WTC11 (cell line): ENCODE data around the gene TEX54. TPM values are rescaled to one million over a fixed set of nuclear protein-coding genes. Genes with fewer than 3 reads are reported as not detected.

ENCODE experiments used
- ATAC-seq: fragments of 200-7000 bp; cut with Tn5 transposase; 2 replicates; pipeline ENCODE4 v1.10.0; 2021; ENCODE audit warnings: mild to moderate bottlenecking, moderate library complexity
- CTCF ChIA-PET: fragments of 300-600 bp; sonication (Branson Sonifier 250); formaldehyde crosslinking; loops from one replicate; lab custom pipeline; 2021; ENCODE audit warnings: antibody characterized with exemption; lab: Charles Lee
- POLR2A ChIA-PET: fragments of 350-600 bp; sonication (Branson Sonifier 250); formaldehyde crosslinking; loops from one replicate; lab custom pipeline; 2021; ENCODE audit warnings: antibody characterized with exemption; lab: Charles Lee
- DNase-seq: peaks from one replicate; pipeline ENCODE4 v3.0.0; 2021; ENCODE audit warnings: low spot score
- H3K27ac Mint-ChIP-seq: 2 replicates; pipeline ENCODE4 v1.8.0; 2021; ENCODE audit warnings: mixed read lengths
- H3K27me3 Mint-ChIP-seq: 2 replicates; pipeline ENCODE4 v1.8.0; 2021; ENCODE audit warnings: low read depth, mild to moderate bottlenecking, moderate library complexity, mixed read lengths
- H3K36me3 Mint-ChIP-seq: 2 replicates; pipeline ENCODE4 v1.8.0; 2021; ENCODE audit warnings: mixed read lengths
- H3K4me1 Mint-ChIP-seq: 2 replicates; pipeline ENCODE4 v1.8.0; 2022; ENCODE audit warnings: mixed read lengths
- H3K4me3 Mint-ChIP-seq: 2 replicates; pipeline ENCODE4 v1.8.0; 2021; ENCODE audit warnings: mild to moderate bottlenecking, moderate library complexity, mixed read lengths
- H3K9me3 Mint-ChIP-seq: 2 replicates; pipeline ENCODE4 v1.8.0; 2021; ENCODE audit warnings: mixed read lengths
- CREB1 ChIP-seq: sonication (generic); formaldehyde crosslinking; IDR thresholded peaks from 2 replicates; pipeline ENCODE4 v1.8.0; 2023; ENCODE audit warnings: mild to moderate bottlenecking, missing genetic modification reagents
- ESRRA ChIP-seq: sonication (generic); formaldehyde crosslinking; IDR thresholded peaks from 2 replicates; pipeline ENCODE4 v1.8.1; 2022; ENCODE audit warnings: mild to moderate bottlenecking, missing genetic modification reagents, borderline replicate concordance
- GRHL2 ChIP-seq: fragments of 250-450 bp; sonication (Bioruptor Pico); IDR thresholded peaks from 2 replicates; pipeline ENCODE4 v1.8.0; 2022; ENCODE audit warnings: mild to moderate bottlenecking, moderate library complexity; ENCODE audit not compliant: insufficient replicate concordance, severe bottlenecking
- HMGA2 ChIP-seq: fragments of 250-450 bp; sonication (Bioruptor Pico); IDR thresholded peaks from 2 replicates; pipeline ENCODE4 v1.4.0; 2021; ENCODE audit warnings: mild to moderate bottlenecking, moderate library complexity
- IRF2 ChIP-seq: sonication (generic); formaldehyde crosslinking; IDR thresholded peaks from 2 replicates; pipeline ENCODE4 v1.8.0; 2022; ENCODE audit warnings: low read depth, missing genetic modification reagents, borderline replicate concordance
- MXD4 ChIP-seq: fragments of 250-450 bp; sonication (Bioruptor Pico); IDR thresholded peaks from 2 replicates; pipeline ENCODE4 v1.8.0; 2021; ENCODE audit warnings: mild to moderate bottlenecking, moderate library complexity, borderline replicate concordance
- NFE2L1 ChIP-seq: sonication (generic); formaldehyde crosslinking; IDR thresholded peaks from 2 replicates; pipeline ENCODE4 v1.8.1; 2023; ENCODE audit warnings: missing genetic modification reagents
- NR1H2 ChIP-seq: sonication (generic); formaldehyde crosslinking; IDR thresholded peaks from 2 replicates; pipeline ENCODE4 v1.9.0; 2021; ENCODE audit warnings: mild to moderate bottlenecking, moderate library complexity, missing genetic modification reagents
- RORB ChIP-seq: fragments of 250-450 bp; sonication (Bioruptor Pico); IDR thresholded peaks from 2 replicates; pipeline ENCODE4 v1.9.0; 2021; ENCODE audit warnings: mild to moderate bottlenecking
- SOX15 ChIP-seq: fragments of 250-450 bp; sonication (Bioruptor Pico); IDR thresholded peaks from 2 replicates; pipeline ENCODE4 v1.9.0; 2021; ENCODE audit warnings: mild to moderate bottlenecking
- SP1 ChIP-seq: sonication (generic); formaldehyde crosslinking; conservative IDR thresholded peaks from 2 replicates; pipeline ENCODE4 v1.8.1; 2022; ENCODE audit warnings: missing genetic modification reagents
- TCF7 ChIP-seq: sonication (generic); formaldehyde crosslinking; IDR thresholded peaks from 2 replicates; pipeline ENCODE4 v1.8.0; 2022; ENCODE audit warnings: mild to moderate bottlenecking, low read depth, missing genetic modification reagents, moderate library complexity
- TEAD4 ChIP-seq: sonication (generic); formaldehyde crosslinking; IDR thresholded peaks from 2 replicates; pipeline ENCODE4 v1.8.0; 2022; ENCODE audit warnings: mild to moderate bottlenecking, missing genetic modification reagents
- TP53 ChIP-seq: sonication (generic); formaldehyde crosslinking; IDR thresholded peaks from 2 replicates; pipeline ENCODE4 v1.8.1; 2023; ENCODE audit warnings: mild to moderate bottlenecking, missing genetic modification reagents
- ZBTB21 ChIP-seq: sonication (generic); formaldehyde crosslinking; IDR thresholded peaks from 2 replicates; pipeline ENCODE4 v1.8.1; 2023; ENCODE audit warnings: mild to moderate bottlenecking, missing genetic modification reagents, borderline replicate concordance
- ZNF121 ChIP-seq: sonication (generic); formaldehyde crosslinking; IDR thresholded peaks from 2 replicates; pipeline ENCODE4 v1.8.0; 2023; ENCODE audit warnings: missing genetic modification reagents
- total RNA-seq: library from RNA; stranded (reverse); gene quantifications from 3 replicates; pipeline ENCODE4 v1.2.3, GENCODE V29; 2021
- TF ChIP-seq, protein P1 (sequence below): sonication (generic); formaldehyde crosslinking; IDR thresholded peaks from 2 replicates; pipeline ENCODE4 v1.8.0; 2022; ENCODE audit warnings: missing genetic modification reagents
- TF ChIP-seq, protein P2 (sequence below): sonication (generic); formaldehyde crosslinking; IDR thresholded peaks from 2 replicates; pipeline ENCODE4 v1.8.1; 2023; ENCODE audit warnings: mild to moderate bottlenecking, missing genetic modification reagents
- TF ChIP-seq, protein P3 (sequence below): fragments of 250-450 bp; sonication (Bioruptor Pico); IDR thresholded peaks from 2 replicates; pipeline ENCODE4 v1.9.0; 2021; ENCODE audit warnings: moderate library complexity, mild to moderate bottlenecking, inconsistent platforms, borderline replicate concordance
- TF ChIP-seq, protein P4 (sequence below): sonication (generic); formaldehyde crosslinking; IDR thresholded peaks from 2 replicates; pipeline ENCODE4 v1.8.1; 2022; ENCODE audit warnings: missing genetic modification reagents, borderline replicate concordance
- TF ChIP-seq, protein P5 (sequence below): sonication (generic); formaldehyde crosslinking; IDR thresholded peaks from 2 replicates; pipeline ENCODE4 v1.8.1; 2022; ENCODE audit warnings: mild to moderate bottlenecking, moderate library complexity, missing genetic modification reagents
- TF ChIP-seq, protein P6 (sequence below): sonication (generic); formaldehyde crosslinking; IDR thresholded peaks from 2 replicates; pipeline ENCODE4 v1.8.1; 2022; ENCODE audit warnings: low read depth, missing genetic modification reagents, borderline replicate concordance
- TF ChIP-seq, protein P7 (sequence below): sonication (generic); formaldehyde crosslinking; IDR thresholded peaks from 2 replicates; pipeline ENCODE4 v1.8.1; 2023; ENCODE audit warnings: mild to moderate bottlenecking, missing genetic modification reagents

TEX54 gene
- total RNA-seq, 1 experiment from 2014 or later = not detected

DNA sequence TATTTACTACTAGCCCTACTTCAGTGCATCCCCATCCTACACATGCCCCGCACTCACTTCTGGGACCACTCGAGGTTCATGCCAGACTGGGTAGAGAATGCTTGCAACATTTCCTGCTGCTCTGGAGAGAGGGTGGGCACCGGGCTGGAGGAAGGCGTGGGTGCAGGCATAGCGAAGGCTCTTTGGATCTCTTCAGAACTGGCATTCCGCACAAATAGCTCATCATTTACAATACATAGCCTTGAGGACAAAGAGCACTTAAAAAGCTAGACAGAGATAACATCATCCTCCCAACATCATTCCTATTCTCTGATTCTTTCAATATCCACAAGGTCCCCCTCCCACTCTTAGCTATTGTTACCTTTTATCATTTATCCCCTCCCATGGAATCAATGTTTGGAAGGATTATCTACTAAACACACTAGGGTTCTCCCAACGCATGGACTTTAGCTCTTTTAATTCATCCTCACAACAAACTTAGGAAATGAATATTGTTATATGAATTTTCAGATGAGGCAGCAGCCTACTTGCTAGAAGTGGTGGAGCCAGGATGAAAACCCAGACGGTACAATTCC lies 38.4 kb downstream of the TEX54 start:
- peaks cover 73% of the 10 kb centered on the region for H3K36me3 Mint-ChIP-seq
- no peak overlapping the region for H3K4me3 Mint-ChIP-seq
- no peak overlapping the region for H3K27ac Mint-ChIP-seq
- POLR2A ChIA-PET = interaction anchor here (1.0 kb wide), 1 partner anchor 38 kb away, joined by 3 read pairs; the partner anchor contains the start of gene STX5
- H3K9me3 Mint-ChIP-seq = no peaks in the 10 kb centered on the region
- TF ChIP-seq, protein P1, sequence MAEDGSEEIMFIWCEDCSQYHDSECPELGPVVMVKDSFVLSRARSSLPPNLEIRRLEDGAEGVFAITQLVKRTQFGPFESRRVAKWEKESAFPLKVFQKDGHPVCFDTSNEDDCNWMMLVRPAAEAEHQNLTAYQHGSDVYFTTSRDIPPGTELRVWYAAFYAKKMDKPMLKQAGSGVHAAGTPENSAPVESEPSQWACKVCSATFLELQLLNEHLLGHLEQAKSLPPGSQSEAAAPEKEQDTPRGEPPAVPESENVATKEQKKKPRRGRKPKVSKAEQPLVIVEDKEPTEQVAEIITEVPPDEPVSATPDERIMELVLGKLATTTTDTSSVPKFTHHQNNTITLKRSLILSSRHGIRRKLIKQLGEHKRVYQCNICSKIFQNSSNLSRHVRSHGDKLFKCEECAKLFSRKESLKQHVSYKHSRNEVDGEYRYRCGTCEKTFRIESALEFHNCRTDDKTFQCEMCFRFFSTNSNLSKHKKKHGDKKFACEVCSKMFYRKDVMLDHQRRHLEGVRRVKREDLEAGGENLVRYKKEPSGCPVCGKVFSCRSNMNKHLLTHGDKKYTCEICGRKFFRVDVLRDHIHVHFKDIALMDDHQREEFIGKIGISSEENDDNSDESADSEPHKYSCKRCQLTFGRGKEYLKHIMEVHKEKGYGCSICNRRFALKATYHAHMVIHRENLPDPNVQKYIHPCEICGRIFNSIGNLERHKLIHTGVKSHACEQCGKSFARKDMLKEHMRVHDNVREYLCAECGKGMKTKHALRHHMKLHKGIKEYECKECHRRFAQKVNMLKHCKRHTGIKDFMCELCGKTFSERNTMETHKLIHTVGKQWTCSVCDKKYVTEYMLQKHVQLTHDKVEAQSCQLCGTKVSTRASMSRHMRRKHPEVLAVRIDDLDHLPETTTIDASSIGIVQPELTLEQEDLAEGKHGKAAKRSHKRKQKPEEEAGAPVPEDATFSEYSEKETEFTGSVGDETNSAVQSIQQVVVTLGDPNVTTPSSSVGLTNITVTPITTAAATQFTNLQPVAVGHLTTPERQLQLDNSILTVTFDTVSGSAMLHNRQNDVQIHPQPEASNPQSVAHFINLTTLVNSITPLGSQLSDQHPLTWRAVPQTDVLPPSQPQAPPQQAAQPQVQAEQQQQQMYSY (CRISPR knock-in tag) = no peak
- TF ChIP-seq NFE2L1 (CRISPR knock-in tag) = no peak
- TF ChIP-seq, all 79 proteins: peak for 0
- DNase-seq = no peak
- CTCF ChIA-PET = interaction anchor here (0.6 to 1.0 kb wide), 2 partner anchors 90 to 175 kb away, joined by 3 read pairs; no protein-coding TSS in a partner anchor
- no peak for ATAC-seq
- Mint-ChIP-seq H3K27me3 (no peaks in the 10 kb centered on the region), H3K4me1 (peaks cover 18% of the 10 kb centered on the region)

DNA sequence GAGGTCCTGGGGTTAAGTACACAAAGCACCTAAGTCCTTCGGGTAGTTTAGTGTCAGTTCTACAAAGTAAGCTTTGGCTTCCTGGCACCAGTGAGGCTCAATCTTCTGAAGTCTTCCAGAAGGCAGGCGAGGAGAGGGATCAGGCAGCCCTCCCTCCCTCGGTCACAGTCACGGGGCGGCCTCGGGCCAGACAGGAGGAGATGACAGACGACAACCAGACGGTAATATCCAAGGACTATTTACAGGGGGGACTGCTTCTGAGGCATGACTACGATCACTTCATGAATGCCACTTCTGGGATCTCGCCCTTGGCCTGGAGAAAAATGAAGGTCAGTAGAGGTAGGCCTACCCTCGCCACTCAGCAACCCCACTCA lies 40.5 kb downstream of the TEX54 start:
- DNase-seq = peak; percentile 38

DNA sequence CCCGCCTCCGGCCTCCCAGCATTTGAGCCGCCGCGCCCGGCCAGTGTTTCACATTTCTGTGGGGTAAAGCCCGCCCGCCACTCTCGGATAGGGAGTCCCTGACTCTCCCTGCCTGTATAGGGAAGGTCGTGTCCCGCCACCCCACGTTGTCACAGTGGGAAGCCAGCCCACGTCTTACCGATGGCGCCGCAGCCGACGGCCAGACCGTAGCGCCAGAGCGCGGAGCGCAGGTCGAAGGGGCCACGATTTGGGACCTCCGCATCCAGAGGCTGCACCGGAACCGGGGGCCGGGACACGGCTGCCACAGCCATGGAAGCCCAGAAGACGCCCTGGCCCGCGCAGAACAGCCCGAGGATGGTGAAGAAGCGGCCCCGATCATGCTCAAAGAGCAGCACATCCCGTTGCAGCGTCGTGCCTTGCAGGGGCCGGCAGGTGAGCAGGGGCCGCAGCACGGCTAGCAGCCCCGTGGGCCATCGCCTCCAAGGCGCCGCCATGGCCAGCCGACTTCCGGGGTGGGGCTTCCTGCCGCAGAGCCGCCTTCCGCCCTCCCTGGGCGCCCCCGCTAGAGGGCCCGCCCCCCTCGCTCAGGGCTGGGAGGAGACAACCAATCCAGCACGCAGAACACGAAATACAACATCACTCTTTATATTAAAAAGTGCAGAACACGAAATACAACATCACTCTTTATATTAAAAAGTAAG lies 41.0 kb downstream of the TEX54 start, which contains the start of gene TMEM223:
TSS of gene TMEM223 (minus strand) at position 506 of the 701 bp plus-strand sequence. CDS start at position 494, 12 bp downstream.
- H3K27ac Mint-ChIP-seq = peak within 1 kb of the TSS; percentile 96
- ChIA-PET POLR2A (interaction anchor here (0.7 to 1.0 kb wide), 5 partner anchors 38 to 568 kb away, joined by 3 to 5 read pairs (median 3); partner anchors contain the start of genes STX5, TEX54, TUT1 and ZBTB3), CTCF (interaction anchor here (0.6 to 1.5 kb wide), 3 partner anchors 38 to 1260 kb away, joined by 3 to 6 read pairs (median 3); partner anchors contain the start of genes LBHD1 and ZBTB3)
- DNase-seq (peak; percentile 87), ATAC-seq (peak; percentile 60)
- no peaks in the 10 kb centered on the region for H3K9me3 Mint-ChIP-seq
- peaks cover 53% of the 10 kb centered on the region for H3K36me3 Mint-ChIP-seq
- H3K27me3 Mint-ChIP-seq = no peaks in the 10 kb centered on the region; the same call in 1 of the 2 replicates
- peak within 1 kb of the TSS; percentile 91 for H3K4me3 Mint-ChIP-seq
- H3K4me1 Mint-ChIP-seq = peaks cover 30% of the 10 kb centered on the region
- peak; percentile 2; the same call in 1 of the 2 replicates for TF ChIP-seq ZNF121 (CRISPR knock-in tag)
- no peak for TF ChIP-seq MXD4
- TF ChIP-seq, protein P2, sequence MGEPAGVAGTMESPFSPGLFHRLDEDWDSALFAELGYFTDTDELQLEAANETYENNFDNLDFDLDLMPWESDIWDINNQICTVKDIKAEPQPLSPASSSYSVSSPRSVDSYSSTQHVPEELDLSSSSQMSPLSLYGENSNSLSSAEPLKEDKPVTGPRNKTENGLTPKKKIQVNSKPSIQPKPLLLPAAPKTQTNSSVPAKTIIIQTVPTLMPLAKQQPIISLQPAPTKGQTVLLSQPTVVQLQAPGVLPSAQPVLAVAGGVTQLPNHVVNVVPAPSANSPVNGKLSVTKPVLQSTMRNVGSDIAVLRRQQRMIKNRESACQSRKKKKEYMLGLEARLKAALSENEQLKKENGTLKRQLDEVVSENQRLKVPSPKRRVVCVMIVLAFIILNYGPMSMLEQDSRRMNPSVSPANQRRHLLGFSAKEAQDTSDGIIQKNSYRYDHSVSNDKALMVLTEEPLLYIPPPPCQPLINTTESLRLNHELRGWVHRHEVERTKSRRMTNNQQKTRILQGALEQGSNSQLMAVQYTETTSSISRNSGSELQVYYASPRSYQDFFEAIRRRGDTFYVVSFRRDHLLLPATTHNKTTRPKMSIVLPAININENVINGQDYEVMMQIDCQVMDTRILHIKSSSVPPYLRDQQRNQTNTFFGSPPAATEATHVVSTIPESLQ (CRISPR knock-in tag) = no peak
- no peak for TF ChIP-seq ZBTB21
- TF ChIP-seq, protein P3, sequence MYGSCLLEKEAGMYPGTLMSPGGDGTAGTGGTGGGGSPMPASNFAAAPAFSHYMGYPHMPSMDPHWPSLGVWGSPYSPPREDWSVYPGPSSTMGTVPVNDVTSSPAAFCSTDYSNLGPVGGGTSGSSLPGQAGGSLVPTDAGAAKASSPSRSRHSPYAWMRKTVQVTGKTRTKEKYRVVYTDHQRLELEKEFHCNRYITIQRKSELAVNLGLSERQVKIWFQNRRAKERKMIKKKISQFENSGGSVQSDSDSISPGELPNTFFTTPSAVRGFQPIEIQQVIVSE = no peak
- TF ChIP-seq, protein P4, sequence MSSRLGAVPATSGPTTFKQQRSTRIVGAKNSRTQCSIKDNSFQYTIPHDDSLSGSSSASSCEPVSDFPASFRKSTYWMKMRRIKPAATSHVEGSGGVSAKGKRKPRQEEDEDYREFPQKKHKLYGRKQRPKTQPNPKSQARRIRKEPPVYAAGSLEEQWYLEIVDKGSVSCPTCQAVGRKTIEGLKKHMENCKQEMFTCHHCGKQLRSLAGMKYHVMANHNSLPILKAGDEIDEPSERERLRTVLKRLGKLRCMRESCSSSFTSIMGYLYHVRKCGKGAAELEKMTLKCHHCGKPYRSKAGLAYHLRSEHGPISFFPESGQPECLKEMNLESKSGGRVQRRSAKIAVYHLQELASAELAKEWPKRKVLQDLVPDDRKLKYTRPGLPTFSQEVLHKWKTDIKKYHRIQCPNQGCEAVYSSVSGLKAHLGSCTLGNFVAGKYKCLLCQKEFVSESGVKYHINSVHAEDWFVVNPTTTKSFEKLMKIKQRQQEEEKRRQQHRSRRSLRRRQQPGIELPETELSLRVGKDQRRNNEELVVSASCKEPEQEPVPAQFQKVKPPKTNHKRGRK (CRISPR knock-in tag) = no peak

More for the DNA sequence above, 40.5 kb downstream of the TEX54 start:
- TF ChIP-seq HMGA2 (no peak), SP1 (CRISPR knock-in tag) (no peak), TCF7 (no peak), TP53 (no peak), ESRRA (CRISPR knock-in tag) (no peak), TEAD4 (CRISPR knock-in tag) (no peak), CREB1 (CRISPR knock-in tag) (no peak), IRF2 (CRISPR knock-in tag) (no peak), GRHL2 (no peak), RORB (CRISPR knock-in tag) (no peak), NR1H2 (CRISPR knock-in tag) (no peak), SOX15 (CRISPR knock-in tag) (no peak)
- TF ChIP-seq, protein P5, sequence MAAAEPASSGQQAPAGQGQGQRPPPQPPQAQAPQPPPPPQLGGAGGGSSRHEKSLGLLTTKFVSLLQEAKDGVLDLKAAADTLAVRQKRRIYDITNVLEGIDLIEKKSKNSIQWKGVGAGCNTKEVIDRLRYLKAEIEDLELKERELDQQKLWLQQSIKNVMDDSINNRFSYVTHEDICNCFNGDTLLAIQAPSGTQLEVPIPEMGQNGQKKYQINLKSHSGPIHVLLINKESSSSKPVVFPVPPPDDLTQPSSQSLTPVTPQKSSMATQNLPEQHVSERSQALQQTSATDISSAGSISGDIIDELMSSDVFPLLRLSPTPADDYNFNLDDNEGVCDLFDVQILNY = no peak
- TF ChIP-seq, protein P6, sequence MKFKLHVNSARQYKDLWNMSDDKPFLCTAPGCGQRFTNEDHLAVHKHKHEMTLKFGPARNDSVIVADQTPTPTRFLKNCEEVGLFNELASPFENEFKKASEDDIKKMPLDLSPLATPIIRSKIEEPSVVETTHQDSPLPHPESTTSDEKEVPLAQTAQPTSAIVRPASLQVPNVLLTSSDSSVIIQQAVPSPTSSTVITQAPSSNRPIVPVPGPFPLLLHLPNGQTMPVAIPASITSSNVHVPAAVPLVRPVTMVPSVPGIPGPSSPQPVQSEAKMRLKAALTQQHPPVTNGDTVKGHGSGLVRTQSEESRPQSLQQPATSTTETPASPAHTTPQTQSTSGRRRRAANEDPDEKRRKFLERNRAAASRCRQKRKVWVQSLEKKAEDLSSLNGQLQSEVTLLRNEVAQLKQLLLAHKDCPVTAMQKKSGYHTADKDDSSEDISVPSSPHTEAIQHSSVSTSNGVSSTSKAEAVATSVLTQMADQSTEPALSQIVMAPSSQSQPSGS (CRISPR knock-in tag) = no peak
- TF ChIP-seq, protein P7, sequence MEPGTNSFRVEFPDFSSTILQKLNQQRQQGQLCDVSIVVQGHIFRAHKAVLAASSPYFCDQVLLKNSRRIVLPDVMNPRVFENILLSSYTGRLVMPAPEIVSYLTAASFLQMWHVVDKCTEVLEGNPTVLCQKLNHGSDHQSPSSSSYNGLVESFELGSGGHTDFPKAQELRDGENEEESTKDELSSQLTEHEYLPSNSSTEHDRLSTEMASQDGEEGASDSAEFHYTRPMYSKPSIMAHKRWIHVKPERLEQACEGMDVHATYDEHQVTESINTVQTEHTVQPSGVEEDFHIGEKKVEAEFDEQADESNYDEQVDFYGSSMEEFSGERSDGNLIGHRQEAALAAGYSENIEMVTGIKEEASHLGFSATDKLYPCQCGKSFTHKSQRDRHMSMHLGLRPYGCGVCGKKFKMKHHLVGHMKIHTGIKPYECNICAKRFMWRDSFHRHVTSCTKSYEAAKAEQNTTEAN (CRISPR knock-in tag) = no peak
- TF ChIP-seq, all 79 proteins: peak for 0
- Mint-ChIP-seq H3K4me1 (peaks cover 30% of the 10 kb centered on the region), H3K27ac (peak overlapping the region; percentile 93), H3K36me3 (peaks cover 59% of the 10 kb centered on the region), H3K4me3 (peak overlapping the region; percentile 91), H3K27me3 (no peaks in the 10 kb centered on the region; the same call in 1 of the 2 replicates), H3K9me3 (no peaks in the 10 kb centered on the region)
- ATAC-seq = peak; percentile 8
- POLR2A ChIA-PET = interaction anchor here (0.9 to 1.0 kb wide), 3 partner anchors 38 to 49 kb away, joined by 3 to 5 read pairs (median 3); partner anchors contain the start of genes STX5, TEX54 and ZBTB3
- CTCF ChIA-PET = interaction anchor here (0.6 to 0.7 kb wide), 3 partner anchors 31 to 1260 kb away, joined by 3 read pairs; partner anchors contain the start of genes LBHD1 and POLR2G
